ENCODE data around the gene VAMP2. TPM values are rescaled to one million over a fixed set of nuclear protein-coding genes. Genes with fewer than 3 reads are reported as not detected.

VAMP2 gene
- total RNA-seq, 2 donors from 2014 or later = 71.3 to 73.6 TPM

GRCh38 chr17:8117367-8117979 is 45.3 kb downstream of the VAMP2 start:
- H3K4me3 Mint-ChIP-seq = peak overlapping the region; percentile 83 to 88
- peaks cover 35% of the 10 kb centered on the region for H3K4me1 Mint-ChIP-seq (ENCODE audit: low read depth)
- peaks cover 56% of the 10 kb centered on the region for H3K27me3 Mint-ChIP-seq (ENCODE audit: low read depth)
- no peak for DNase-seq
- H3K27ac Mint-ChIP-seq = no peak overlapping the region
- peaks cover 0 to 7% of the 10 kb centered on the region in 2 donors for H3K36me3 Mint-ChIP-seq (ENCODE audit: insufficient read depth in 2 of 2)
- no peak for ATAC-seq (replicated peaks in 1 of 2)
- H3K9me3 Mint-ChIP-seq = no peaks in the 10 kb centered on the region

GRCh38 chr17:8116776-8117175 is 46.0 kb downstream of the VAMP2 start:
- H3K27me3 Mint-ChIP-seq (ENCODE audit: low read depth) = peaks cover 56% of the 10 kb centered on the region
- H3K36me3 Mint-ChIP-seq (ENCODE audit: insufficient read depth in 2 of 2) = peaks cover 0 to 5% of the 10 kb centered on the region in 2 donors
- no peak for ATAC-seq (replicated peaks in 1 of 2)
- no peak for DNase-seq
- no peak overlapping the region for H3K27ac Mint-ChIP-seq
- peaks cover 35% of the 10 kb centered on the region for H3K4me1 Mint-ChIP-seq (ENCODE audit: low read depth)
- peak overlapping the region in 1 of 2 donors; percentile 5 for H3K4me3 Mint-ChIP-seq
- no peaks in the 10 kb centered on the region for H3K9me3 Mint-ChIP-seq

GRCh38 chr17:8110907-8111306 is 51.8 kb downstream of the VAMP2 start:
- ATAC-seq (replicated peaks in 1 of 2) (no peak), DNase-seq (no peak)
- H3K27ac Mint-ChIP-seq = no peak overlapping the region
- peak overlapping the region; percentile 31 to 64 for H3K4me3 Mint-ChIP-seq
- H3K4me1 Mint-ChIP-seq (ENCODE audit: low read depth) = peaks cover 11% of the 10 kb centered on the region
- no peaks in the 10 kb centered on the region for H3K9me3 Mint-ChIP-seq
- no peaks in the 10 kb centered on the region for H3K36me3 Mint-ChIP-seq (ENCODE audit: insufficient read depth in 2 of 2)
- H3K27me3 Mint-ChIP-seq (ENCODE audit: low read depth) = peaks cover 45% of the 10 kb centered on the region

- Mint-ChIP-seq H3K27me3 (ENCODE audit: low read depth) (peaks cover 40% of the 10 kb centered on the region), H3K9me3 (no peaks in the 10 kb centered on the region), H3K36me3 (ENCODE audit: insufficient read depth in 2 of 2) (no peaks in the 10 kb centered on the region), H3K4me3 (peak overlapping the region; percentile 31 to 64), H3K27ac (no peak overlapping the region), H3K4me1 (ENCODE audit: low read depth) (peaks cover 11% of the 10 kb centered on the region)
- ATAC-seq (replicated peaks in 1 of 2) (no peak), DNase-seq (no peak)
Observed at GRCh38 chr17:8110456-8110804, 52.3 kb downstream of the VAMP2 start.

GRCh38 chr17:8109661-8110455 is 52.9 kb downstream of the VAMP2 start:
- Mint-ChIP-seq H3K27ac (no peak overlapping the region), H3K4me1 (ENCODE audit: low read depth) (peaks cover 11% of the 10 kb centered on the region), H3K9me3 (no peaks in the 10 kb centered on the region), H3K36me3 (ENCODE audit: insufficient read depth in 2 of 2) (no peaks in the 10 kb centered on the region), H3K27me3 (ENCODE audit: low read depth) (peaks cover 34% of the 10 kb centered on the region), H3K4me3 (peak overlapping the region; percentile 54 to 64)
- ATAC-seq (replicated peaks in 1 of 2) = peak; percentile 95
- peak; percentile 83 to 87 for DNase-seq

Other genes with a start within 250 kb of the VAMP2 start
- 1 to 10 TPM; 2.5 to 3.7 TPM for gene RNF227, start 246.7 kb downstream of the VAMP2 start, total RNA-seq
- 10 to 100 TPM; 10.2 to 10.3 TPM for gene KCNAB3, start 233.1 kb downstream of the VAMP2 start, total RNA-seq
- 100 to 1,000 TPM; 139 to 150 TPM for gene TRAPPC1, start 231.0 kb downstream of the VAMP2 start, total RNA-seq
- 10 to 100 TPM; 61.0 to 62.6 TPM for gene CNTROB, start 230.7 kb downstream of the VAMP2 start, total RNA-seq
- under 1 TPM in 1 of 2 donors, not detected in 1; 0.34 TPM for gene GUCY2D, start 160.3 kb downstream of the VAMP2 start, total RNA-seq
- gene ALOX15B, start 123.9 kb downstream of the VAMP2 start, total RNA-seq = under 1 TPM; 0.14 TPM
- gene ALOX12B, start 75.2 kb downstream of the VAMP2 start, total RNA-seq = 1 to 10 TPM; 1.3 to 4.1 TPM
- gene ALOXE3, start 44.4 kb downstream of the VAMP2 start, total RNA-seq = not detected
- gene HES7, start 38.8 kb downstream of the VAMP2 start, total RNA-seq = 1 to 10 TPM; 1.5 to 4.3 TPM
- 10 to 100 TPM; 58.2 to 78.5 TPM for gene PER1, start 10.5 kb downstream of the VAMP2 start, total RNA-seq
- gene TMEM107, start 13.4 kb upstream of the VAMP2 start, total RNA-seq = 10 to 100 TPM; 45.1 to 50.8 TPM
- 1 to 10 TPM; 9.6 TPM for gene BORCS6, start 27.2 kb upstream of the VAMP2 start, total RNA-seq
- gene AURKB, start 47.6 kb upstream of the VAMP2 start, total RNA-seq = 100 to 1,000 TPM; 146 to 167 TPM
- 10 to 100 TPM; 48.2 to 62.9 TPM for gene CTC1, start 85.1 kb upstream of the VAMP2 start, total RNA-seq
- 10 to 100 TPM; 59.9 to 72.2 TPM for gene PFAS, start 86.3 kb upstream of the VAMP2 start, total RNA-seq
- 10 to 100 TPM; 59.2 to 73.8 TPM for gene RANGRF, start 125.7 kb upstream of the VAMP2 start, total RNA-seq
- gene SLC25A35, start 132.5 kb upstream of the VAMP2 start, total RNA-seq = 1 to 10 TPM; 5.3 to 6.1 TPM
- gene ARHGEF15, start 147.3 kb upstream of the VAMP2 start, total RNA-seq = not detected
- not detected for gene ODF4, start 176.9 kb upstream of the VAMP2 start, total RNA-seq
- gene RPL26, start 220.2 kb upstream of the VAMP2 start, total RNA-seq = 1,000 to 10,000 TPM; 3,459 to 3,692 TPM
- under 1 TPM; 0.07 to 0.19 TPM for gene RNF222, start 234.9 kb upstream of the VAMP2 start, total RNA-seq

Measured in activated T-cell treated with anti-CD3 and anti-CD28 coated beads, Interleukin-2, amount 50 U/mL, for 72 hours (primary cell).